ENCODE measurements around the gene TAS1R1. TPM values are rescaled to one million over a fixed set of nuclear protein-coding genes. Genes with fewer than 3 reads are reported as not detected.

The TAS1R1 gene
- total RNA-seq: not detected
- polyA plus RNA-seq: not detected
- long read RNA-seq, donor 1: 0 reads
- long read RNA-seq, donor 2: 0 reads
- long read RNA-seq, donor 3, partial matches to known transcripts: 1 of 2 reads
- long read RNA-seq, donor 3, other reads (novel, unspliced or antisense): 1 of 2 reads

GRCh38 chr1:6554907-6555778 is at the start of gene TAS1R1:
Gene TAS1R1, plus strand, starts transcription at chr1:6555307. Its CDS starts 67 bp downstream, at chr1:6555374.
- TF ChIP-seq CTCF (IDR thresholded peaks at IDR 0.05): no peak
- intact Hi-C loops (cut with DNase I): loop anchor here in 8 of 10 donors (1.0 to 10.0 kb wide), 11 partner anchors 24 to 92 kb away; partner anchors contain the start of genes ZBTB48 (in 3 of the 8) and KLHL21 (in 2 of the 8)
- ATAC-seq: peak; percentile 6 to 56 (median 32)
- no peaks in the 10 kb centered on the region for H3K9me3 ChIP-seq
- DNase-seq: peak; percentile 7 to 42
- H3K27me3 ChIP-seq: no peaks in the 10 kb centered on the region
- peaks cover 10 to 26% (median 22%) of the 10 kb centered on the region in 9 donors for H3K4me1 ChIP-seq
- peaks cover 0 to 13% (median 3%) of the 10 kb centered on the region in 9 donors for H3K36me3 ChIP-seq
- H3K4me3 ChIP-seq: peak within 1 kb of the TSS; percentile 79 to 100 (median 94)
- H3K27ac ChIP-seq: peak within 1 kb of the TSS; percentile 20 to 90 (median 85)
- WGBS, 2 donors: 69 to 74% methylated on average over 19 of the region's 19 CpGs

- peaks cover 21 to 49% (median 25%) of the 10 kb centered on the region in 9 donors for H3K4me1 ChIP-seq
- ATAC-seq: no peak
- H3K27me3 ChIP-seq: no peaks in the 10 kb centered on the region
- H3K4me3 ChIP-seq: no peak overlapping the region
- no peaks in the 10 kb centered on the region for H3K36me3 ChIP-seq
- no peaks in the 10 kb centered on the region for H3K9me3 ChIP-seq
- WGBS, 2 donors: 86 to 88% methylated on average over 31 of the region's 31 CpGs
- intact Hi-C loops (cut with DNase I): no loop called here
- no peak for DNase-seq
- TF ChIP-seq CTCF (IDR thresholded peaks at IDR 0.05): no peak
- H3K27ac ChIP-seq: no peak overlapping the region
These were observed 49.5 kb upstream of the TAS1R1 start for GRCh38 chr1:6505367-6506209.

- intact Hi-C loops (cut with DNase I): no loop called here
- Histone ChIP-seq H3K27ac (peak overlapping the region in 1 of 10 donors; percentile 22), H3K4me3 (no peak overlapping the region), H3K36me3 (no peaks in the 10 kb centered on the region), H3K9me3 (no peaks in the 10 kb centered on the region), H3K4me1 (peaks cover 14 to 41% (median 18%) of the 10 kb centered on the region in 9 donors), H3K27me3 (no peaks in the 10 kb centered on the region)
- 80 to 81% methylated on average over 30 to 31 of the region's 31 CpGs for WGBS, 2 donors
- ATAC-seq: no peak
- DNase-seq: no peak
- no peak for TF ChIP-seq CTCF (IDR thresholded peaks at IDR 0.05)
These were observed 48.7 kb upstream of the TAS1R1 start for GRCh38 chr1:6506210-6507036.
